K562 (cell line): ENCODE measurements around the gene ROR2. TPM values are rescaled to one million over a fixed set of nuclear protein-coding genes. Genes with fewer than 3 reads are reported as not detected.

Experiments
- ATF1 ChIP-seq, 2 experiments: fragments of 450-650 bp in 1 of 2; IDR thresholded peaks; 2 replicates each; pipeline ENCODE4 v1.6.1; 2016; ENCODE audit warnings: missing compliant biosample characterization in 1 of 2, missing genetic modification characterization in 1 of 2
- CBX8 ChIP-seq: fragments of 200-600 bp; sonication (generic); IDR thresholded peaks from 2 replicates; pipeline ENCODE4 v1.6.1; 2012; ENCODE audit warnings: borderline replicate concordance, mixed run types, low read depth, mild to moderate bottlenecking, moderate library complexity, mixed read lengths, low read length, control low read depth, inconsistent platforms; ENCODE audit not compliant: poor library complexity, severe bottlenecking; ENCODE audit errors: extremely low read depth
- DACH1 ChIP-seq: fragments of 450-650 bp; IDR thresholded peaks from 2 replicates; pipeline ENCODE4 v1.6.1; 2018; ENCODE audit not compliant: partially characterized antibody
- GABPA ChIP-seq: fragments of 200-800 bp; sonication (Bioruptor generic); conservative IDR thresholded peaks from 2 replicates; pipeline ENCODE4 v1.6.1; 2016; ENCODE audit warnings: low read depth, missing genetic modification characterization, missing compliant biosample characterization
- JUN ChIP-seq, 2 experiments: sonication (generic) in 1 of 2; formaldehyde crosslinking in 1 of 2; IDR thresholded peaks; 2 replicates each; pipeline versions ENCODE4 v1.6.1 to v1.8.0; 2012 to 2022; ENCODE audit warnings: borderline replicate concordance in 2 of 2, mild to moderate bottlenecking in 2 of 2, improper control_type of control experiment in 1 of 2, low read depth in 1 of 2, low read length in 1 of 2, missing genetic modification reagents in 1 of 2
- MYC ChIP-seq, 2 experiments: fragments of 250-450 bp in 1 of 2; sonication (Bioruptor Pico) in 1 of 2; IDR thresholded peaks; 2 replicates each; pipeline versions ENCODE4 v1.5.1 to v1.6.1; 2012 to 2021; ENCODE audit warnings: low read depth in 2 of 2, borderline replicate concordance in 1 of 2, improper control_type of control experiment in 1 of 2, low read length in 1 of 2, mild to moderate bottlenecking in 1 of 2, moderate library complexity in 1 of 2
- NCOA1 ChIP-seq: fragments of 450-650 bp; IDR thresholded peaks from 2 replicates; pipeline ENCODE4 v1.6.1; 2016; ENCODE audit warnings: low read depth
- ZFX ChIP-seq: sonication (generic); formaldehyde crosslinking; IDR thresholded peaks from 2 replicates; pipeline ENCODE4 v1.8.0; 2022; ENCODE audit warnings: mild to moderate bottlenecking, missing genetic modification reagents, moderate library complexity
- ZNF347 ChIP-seq: fragments of 450-650 bp; formaldehyde crosslinking; IDR thresholded peaks from 2 replicates; pipeline ENCODE4 v1.4.0; 2020; ENCODE audit warnings: low read depth, mild to moderate bottlenecking, moderate library complexity
- polyA plus RNA-seq, 8 experiments: library from polyadenylated mRNA; depleted of rRNA in 4 of 8; stranded (reverse) in 5 of 8; unstranded in 3 of 8; fragments of >200 nt; fragmentation: Nextera tagmentation in 2 of 8; fragmentation: Illumina TruSeq in 1 of 8; extraction: Ambion mirVana in 2 of 8; extraction: Trizol in 1 of 8; gene quantifications; 2 replicates each; pipeline versions ENCODE4 v1.2.1 to v1.2.3, GENCODE V29; 2011 to 2014; ENCODE audit warnings: inconsistent platforms in 1 of 8, missing spikeins in 1 of 8
- total RNA-seq, 7 experiments: library from RNA; depleted of rRNA in 6 of 7; stranded (reverse); fragments of >200 nt in 6 of 7; fragmentation: Illumina TruSeq in 2 of 7; extraction: Trizol in 2 of 7; gene quantifications; 2 replicates each; pipeline versions ENCODE4 v1.2.1 to v1.2.3, GENCODE V29; 2011 to 2021; ENCODE audit warnings: low replicate concordance in 1 of 7
- TF ChIP-seq, protein P1 (sequence below), 2 experiments: fragments of 200-800 bp in 1 of 2; sonication (Bioruptor generic) in 1 of 2; sonication (generic) in 1 of 2; formaldehyde crosslinking in 1 of 2; IDR thresholded peaks in 1 of 2; conservative IDR thresholded peaks in 1 of 2; 2 replicates each; pipeline versions ENCODE4 v1.5.0 to v1.6.1; 2016 to 2020; ENCODE audit warnings: missing compliant biosample characterization in 1 of 2, missing genetic modification characterization in 1 of 2, missing genetic modification reagents in 1 of 2
- TF ChIP-seq, protein P2 (sequence below): fragments of 450-650 bp; IDR thresholded peaks from 2 replicates; pipeline ENCODE4 v1.6.1; 2016; ENCODE audit warnings: mild to moderate bottlenecking, moderate library complexity

Gene ROR2
- total and polyA plus RNA-seq, 9 of the 15 experiments (the other 6 are each of a cell fraction or from before 2014, with no cell fraction given), result 5.6 to 33.8 (median 15.3) TPM

DNA sequence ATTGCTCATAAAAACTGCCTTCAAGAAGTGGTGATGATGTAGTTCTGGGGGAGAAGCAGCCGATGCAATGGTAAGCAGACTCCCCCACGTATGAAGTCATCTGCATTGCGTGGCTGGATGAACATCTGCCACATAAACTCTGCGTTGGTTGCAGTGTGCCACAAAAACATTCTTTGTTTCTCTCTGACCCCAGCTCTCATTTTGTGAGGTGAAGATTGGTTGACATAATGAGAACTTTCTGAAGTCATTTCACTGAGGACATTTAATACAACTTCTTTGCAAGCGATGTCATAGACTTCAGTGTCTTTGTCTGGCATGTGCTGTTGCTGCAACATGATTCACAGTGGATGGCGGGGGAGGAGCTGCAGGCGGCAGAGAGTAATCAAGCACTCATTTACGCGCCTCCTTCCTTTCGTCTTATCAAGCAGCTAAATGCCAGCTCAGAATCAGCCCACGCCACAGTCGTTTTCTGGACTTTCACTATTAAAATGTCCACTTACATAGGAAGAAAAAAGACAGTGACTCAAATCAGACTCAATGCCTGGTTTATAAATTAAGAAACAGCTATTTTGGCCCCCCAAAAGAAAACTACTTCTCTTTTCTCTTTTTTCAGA is 434.8 kb downstream of the ROR2 start (continued):
- TF ChIP-seq ZNF347 (CRISPR knock-in tag) (no peak), DACH1 (peak; percentile 6), NCOA1 (peak; percentile 45; the same call in 1 of the 2 replicates), ZFX (CRISPR knock-in tag) (no peak), ATF1 (CRISPR knock-in tag; IDR thresholded peaks at IDR 0.05) (no peak), ATF1 (tag; IDR thresholded peaks at IDR 0.05) (peak; percentile 91), GABPA (no peak), MYC (IDR thresholded peaks at IDR 0.05; ENCODE audit: low read depth, low read length) (0 out of 2 replicates have a peak, but pooled peaks have one; percentile 40), MYC (CRISPR knock-in tag; IDR thresholded peaks at IDR 0.05; ENCODE audit: borderline replicate concordance, low read depth) (no peak), CBX8 (no peak), JUN (IDR thresholded peaks at IDR 0.05; ENCODE audit: borderline replicate concordance, low read depth, low read length) (peak; percentile 91), JUN (CRISPR knock-in tag; IDR thresholded peaks at IDR 0.05; ENCODE audit: borderline replicate concordance) (no peak)
- TF ChIP-seq, protein P1, sequence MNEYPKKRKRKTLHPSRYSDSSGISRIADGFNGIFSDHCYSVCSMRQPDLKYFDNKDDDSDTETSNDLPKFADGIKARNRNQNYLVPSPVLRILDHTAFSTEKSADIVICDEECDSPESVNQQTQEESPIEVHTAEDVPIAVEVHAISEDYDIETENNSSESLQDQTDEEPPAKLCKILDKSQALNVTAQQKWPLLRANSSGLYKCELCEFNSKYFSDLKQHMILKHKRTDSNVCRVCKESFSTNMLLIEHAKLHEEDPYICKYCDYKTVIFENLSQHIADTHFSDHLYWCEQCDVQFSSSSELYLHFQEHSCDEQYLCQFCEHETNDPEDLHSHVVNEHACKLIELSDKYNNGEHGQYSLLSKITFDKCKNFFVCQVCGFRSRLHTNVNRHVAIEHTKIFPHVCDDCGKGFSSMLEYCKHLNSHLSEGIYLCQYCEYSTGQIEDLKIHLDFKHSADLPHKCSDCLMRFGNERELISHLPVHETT (CRISPR knock-in tag; conservative IDR thresholded peaks at IDR 0.05 in 1 of 2, IDR thresholded peaks at IDR 0.05 in 1 of 2), result 0 out of 4 replicates have a peak, but pooled peaks of 1 of the 2 experiments have one; percentile 17
- TF ChIP-seq, protein P2, sequence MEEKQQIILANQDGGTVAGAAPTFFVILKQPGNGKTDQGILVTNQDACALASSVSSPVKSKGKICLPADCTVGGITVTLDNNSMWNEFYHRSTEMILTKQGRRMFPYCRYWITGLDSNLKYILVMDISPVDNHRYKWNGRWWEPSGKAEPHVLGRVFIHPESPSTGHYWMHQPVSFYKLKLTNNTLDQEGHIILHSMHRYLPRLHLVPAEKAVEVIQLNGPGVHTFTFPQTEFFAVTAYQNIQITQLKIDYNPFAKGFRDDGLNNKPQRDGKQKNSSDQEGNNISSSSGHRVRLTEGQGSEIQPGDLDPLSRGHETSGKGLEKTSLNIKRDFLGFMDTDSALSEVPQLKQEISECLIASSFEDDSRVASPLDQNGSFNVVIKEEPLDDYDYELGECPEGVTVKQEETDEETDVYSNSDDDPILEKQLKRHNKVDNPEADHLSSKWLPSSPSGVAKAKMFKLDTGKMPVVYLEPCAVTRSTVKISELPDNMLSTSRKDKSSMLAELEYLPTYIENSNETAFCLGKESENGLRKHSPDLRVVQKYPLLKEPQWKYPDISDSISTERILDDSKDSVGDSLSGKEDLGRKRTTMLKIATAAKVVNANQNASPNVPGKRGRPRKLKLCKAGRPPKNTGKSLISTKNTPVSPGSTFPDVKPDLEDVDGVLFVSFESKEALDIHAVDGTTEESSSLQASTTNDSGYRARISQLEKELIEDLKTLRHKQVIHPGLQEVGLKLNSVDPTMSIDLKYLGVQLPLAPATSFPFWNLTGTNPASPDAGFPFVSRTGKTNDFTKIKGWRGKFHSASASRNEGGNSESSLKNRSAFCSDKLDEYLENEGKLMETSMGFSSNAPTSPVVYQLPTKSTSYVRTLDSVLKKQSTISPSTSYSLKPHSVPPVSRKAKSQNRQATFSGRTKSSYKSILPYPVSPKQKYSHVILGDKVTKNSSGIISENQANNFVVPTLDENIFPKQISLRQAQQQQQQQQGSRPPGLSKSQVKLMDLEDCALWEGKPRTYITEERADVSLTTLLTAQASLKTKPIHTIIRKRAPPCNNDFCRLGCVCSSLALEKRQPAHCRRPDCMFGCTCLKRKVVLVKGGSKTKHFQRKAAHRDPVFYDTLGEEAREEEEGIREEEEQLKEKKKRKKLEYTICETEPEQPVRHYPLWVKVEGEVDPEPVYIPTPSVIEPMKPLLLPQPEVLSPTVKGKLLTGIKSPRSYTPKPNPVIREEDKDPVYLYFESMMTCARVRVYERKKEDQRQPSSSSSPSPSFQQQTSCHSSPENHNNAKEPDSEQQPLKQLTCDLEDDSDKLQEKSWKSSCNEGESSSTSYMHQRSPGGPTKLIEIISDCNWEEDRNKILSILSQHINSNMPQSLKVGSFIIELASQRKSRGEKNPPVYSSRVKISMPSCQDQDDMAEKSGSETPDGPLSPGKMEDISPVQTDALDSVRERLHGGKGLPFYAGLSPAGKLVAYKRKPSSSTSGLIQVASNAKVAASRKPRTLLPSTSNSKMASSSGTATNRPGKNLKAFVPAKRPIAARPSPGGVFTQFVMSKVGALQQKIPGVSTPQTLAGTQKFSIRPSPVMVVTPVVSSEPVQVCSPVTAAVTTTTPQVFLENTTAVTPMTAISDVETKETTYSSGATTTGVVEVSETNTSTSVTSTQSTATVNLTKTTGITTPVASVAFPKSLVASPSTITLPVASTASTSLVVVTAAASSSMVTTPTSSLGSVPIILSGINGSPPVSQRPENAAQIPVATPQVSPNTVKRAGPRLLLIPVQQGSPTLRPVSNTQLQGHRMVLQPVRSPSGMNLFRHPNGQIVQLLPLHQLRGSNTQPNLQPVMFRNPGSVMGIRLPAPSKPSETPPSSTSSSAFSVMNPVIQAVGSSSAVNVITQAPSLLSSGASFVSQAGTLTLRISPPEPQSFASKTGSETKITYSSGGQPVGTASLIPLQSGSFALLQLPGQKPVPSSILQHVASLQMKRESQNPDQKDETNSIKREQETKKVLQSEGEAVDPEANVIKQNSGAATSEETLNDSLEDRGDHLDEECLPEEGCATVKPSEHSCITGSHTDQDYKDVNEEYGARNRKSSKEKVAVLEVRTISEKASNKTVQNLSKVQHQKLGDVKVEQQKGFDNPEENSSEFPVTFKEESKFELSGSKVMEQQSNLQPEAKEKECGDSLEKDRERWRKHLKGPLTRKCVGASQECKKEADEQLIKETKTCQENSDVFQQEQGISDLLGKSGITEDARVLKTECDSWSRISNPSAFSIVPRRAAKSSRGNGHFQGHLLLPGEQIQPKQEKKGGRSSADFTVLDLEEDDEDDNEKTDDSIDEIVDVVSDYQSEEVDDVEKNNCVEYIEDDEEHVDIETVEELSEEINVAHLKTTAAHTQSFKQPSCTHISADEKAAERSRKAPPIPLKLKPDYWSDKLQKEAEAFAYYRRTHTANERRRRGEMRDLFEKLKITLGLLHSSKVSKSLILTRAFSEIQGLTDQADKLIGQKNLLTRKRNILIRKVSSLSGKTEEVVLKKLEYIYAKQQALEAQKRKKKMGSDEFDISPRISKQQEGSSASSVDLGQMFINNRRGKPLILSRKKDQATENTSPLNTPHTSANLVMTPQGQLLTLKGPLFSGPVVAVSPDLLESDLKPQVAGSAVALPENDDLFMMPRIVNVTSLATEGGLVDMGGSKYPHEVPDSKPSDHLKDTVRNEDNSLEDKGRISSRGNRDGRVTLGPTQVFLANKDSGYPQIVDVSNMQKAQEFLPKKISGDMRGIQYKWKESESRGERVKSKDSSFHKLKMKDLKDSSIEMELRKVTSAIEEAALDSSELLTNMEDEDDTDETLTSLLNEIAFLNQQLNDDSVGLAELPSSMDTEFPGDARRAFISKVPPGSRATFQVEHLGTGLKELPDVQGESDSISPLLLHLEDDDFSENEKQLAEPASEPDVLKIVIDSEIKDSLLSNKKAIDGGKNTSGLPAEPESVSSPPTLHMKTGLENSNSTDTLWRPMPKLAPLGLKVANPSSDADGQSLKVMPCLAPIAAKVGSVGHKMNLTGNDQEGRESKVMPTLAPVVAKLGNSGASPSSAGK, result peak; percentile 70
